H1 (cell line): Measurements from ENCODE around the gene CADM2. TPM values are rescaled to one million over a fixed set of nuclear protein-coding genes. Genes with fewer than 3 reads are reported as not detected.

Experiments used
- CTCF ChIA-PET: fragments of 300-600 bp; sonication (Branson Sonifier 250); formaldehyde crosslinking; loops from one replicate; lab custom pipeline; 2021; ENCODE audit not compliant: partially characterized antibody; lab: Charles Lee
- POLR2A ChIA-PET: fragments of 300-600 bp; sonication (Branson Sonifier 250); formaldehyde crosslinking; loops from one replicate; lab custom pipeline; 2021; ENCODE audit warnings: inconsistent platforms; ENCODE audit not compliant: partially characterized antibody; lab: Charles Lee
- DNase-seq, 2 experiments: peaks; one replicate each; pipeline versions ENCODE4 v3.0.0 to v3.0.0-alpha.2; 2010 to 2022; ENCODE audit warnings: low spot score in 2 of 2, low read depth in 1 of 2, mixed read lengths in 1 of 2
- FAIRE-seq: peaks from 2 replicates; lab custom pipeline; 2011; peaks lifted over from hg19 to GRCh38; lab: Jason Lieb, UNC
- H2AFZ ChIP-seq: 2 replicates; pipeline ENCODE4 v1.8.1; 2012; ENCODE audit warnings: low read length, inconsistent platforms
- H2AK5ac ChIP-seq: 2 replicates; pipeline ENCODE4 v1.6.1; 2013; ENCODE audit warnings: low read depth, low read length
- H2BK120ac ChIP-seq: replicated peaks from 2 replicates; pipeline ENCODE3; 2013; ENCODE audit warnings: low read depth, low read length, inconsistent platforms
- H2BK12ac ChIP-seq: 2 replicates; pipeline ENCODE4 v1.6.1; 2013; ENCODE audit warnings: low read depth, low read length
- H2BK15ac ChIP-seq: 2 replicates; pipeline ENCODE4 v1.6.1; 2013; ENCODE audit warnings: low read length
- H2BK20ac ChIP-seq: 2 replicates; pipeline ENCODE4 v1.6.1; 2013; ENCODE audit warnings: low read length
- H2BK5ac ChIP-seq: 2 replicates; pipeline ENCODE4 v1.6.1; 2013; ENCODE audit warnings: low read depth, low read length
- H3K14ac ChIP-seq: 2 replicates; pipeline ENCODE4 v1.6.1; 2013; ENCODE audit warnings: inconsistent platforms; ENCODE audit not compliant: insufficient read length
- H3K18ac ChIP-seq: 2 replicates; pipeline ENCODE4 v1.6.1; 2013; ENCODE audit warnings: low read length; ENCODE audit errors: extremely low read depth
- H3K23ac ChIP-seq: 2 replicates; pipeline ENCODE4 v1.6.1; 2013; ENCODE audit warnings: inconsistent platforms; ENCODE audit not compliant: insufficient read length
- H3K23me2 ChIP-seq: 2 replicates; pipeline ENCODE4 v1.6.1; 2013; ENCODE audit warnings: low read depth, low read length
- H3K27ac ChIP-seq: 2 replicates; pipeline ENCODE4 v1.6.1; 2011; ENCODE audit warnings: low read depth, low read length, inconsistent platforms
- H3K27me3 ChIP-seq, 4 experiments: replicated peaks in 1 of 4; 1 replicate in 1 of 4; 2 replicates in 3 of 4; pipeline versions ENCODE4 v1.6.1 to v1.8.1; 2011 to 2013; ENCODE audit warnings: low read length in 3 of 4, mild to moderate bottlenecking in 3 of 4, inconsistent platforms in 2 of 4, mixed read lengths in 2 of 4, moderate library complexity in 1 of 4; ENCODE audit not compliant: control insufficient read depth in 3 of 4, insufficient read depth in 3 of 4; ENCODE audit errors: extremely low read depth in 1 of 4
- H3K36me3 ChIP-seq, 4 experiments: 2 replicates each; pipeline versions ENCODE4 v1.6.1 to v1.8.1; 2011 to 2013; ENCODE audit warnings: mild to moderate bottlenecking in 4 of 4, low read length in 3 of 4, moderate library complexity in 2 of 4, control low read depth in 1 of 4, inconsistent platforms in 1 of 4; ENCODE audit not compliant: insufficient read depth in 4 of 4, control insufficient read depth in 2 of 4
- H3K4ac ChIP-seq: replicated peaks from 2 replicates; pipeline ENCODE3; 2013; ENCODE audit warnings: low read length, low read depth, mixed read lengths, inconsistent platforms; ENCODE audit not compliant: insufficient read length
- H3K4me1 ChIP-seq, 4 experiments: replicated peaks in 1 of 4; 1 replicate in 1 of 4; 2 replicates in 3 of 4; pipeline versions ENCODE4 v1.6.1 to v1.8.1; 2011 to 2013; ENCODE audit warnings: low read length in 3 of 4, inconsistent platforms in 2 of 4, mixed read lengths in 1 of 4; ENCODE audit not compliant: insufficient read depth in 4 of 4, control insufficient read depth in 3 of 4
- H3K4me2 ChIP-seq, 2 experiments: 2 replicates each; pipeline versions ENCODE4 v1.6.1 to v1.8.1; 2011 to 2013; ENCODE audit warnings: low read depth in 2 of 2, low read length in 2 of 2, control low read depth in 1 of 2, inconsistent platforms in 1 of 2, mild to moderate bottlenecking in 1 of 2; ENCODE audit not compliant: insufficient read depth in 1 of 2
- H3K4me3 ChIP-seq, 4 experiments: fragments of 200-600, 300-600 bp in 1 of 4; sonication (generic), shearing (Covaris generic), sonication (Bioruptor Twin) in 1 of 4; 2 replicates each; pipeline versions ENCODE4 v1.5.1 to v1.8.1; 2011 to 2016; ENCODE audit warnings: low read length in 4 of 4, low read depth in 3 of 4, control low read depth in 2 of 4, inconsistent platforms in 2 of 4, mild to moderate bottlenecking in 2 of 4, mixed read lengths in 1 of 4, moderate library complexity in 1 of 4; ENCODE audit not compliant: insufficient read depth in 2 of 4; ENCODE audit errors: extremely low read depth in 1 of 4
- H3K56ac ChIP-seq: replicated peaks from 2 replicates; pipeline ENCODE3; 2013; ENCODE audit warnings: low read depth, mild to moderate bottlenecking, mixed read lengths, low read length, inconsistent platforms; ENCODE audit not compliant: insufficient read length
- H3K79me1 ChIP-seq: 2 replicates; pipeline ENCODE4 v1.6.1; 2013; ENCODE audit warnings: low read depth, low read length, control low read depth
- H3K79me2 ChIP-seq, 2 experiments: 2 replicates each; pipeline versions ENCODE4 v1.6.1 to v1.8.1; 2012 to 2013; ENCODE audit warnings: low read length in 2 of 2, mild to moderate bottlenecking in 2 of 2, inconsistent platforms in 1 of 2; ENCODE audit not compliant: insufficient read depth in 2 of 2, control insufficient read depth in 1 of 2
- H3K9ac ChIP-seq, 4 experiments: replicated peaks in 1 of 4; 1 replicate in 1 of 4; 2 replicates in 3 of 4; pipeline versions ENCODE4 v1.6.1 to v1.8.1; 2011 to 2013; ENCODE audit warnings: low read depth in 3 of 4, low read length in 3 of 4, control low read depth in 2 of 4, mild to moderate bottlenecking in 2 of 4, moderate library complexity in 2 of 4, inconsistent platforms in 1 of 4; ENCODE audit errors: extremely low read depth in 1 of 4
- H3K9me3 ChIP-seq, 2 experiments: 2 replicates each; pipeline versions ENCODE4 v1.6.1 to v1.8.1; 2012 to 2013; ENCODE audit warnings: mild to moderate bottlenecking in 2 of 2, moderate library complexity in 2 of 2, control low read depth in 1 of 2, inconsistent platforms in 1 of 2, low read depth in 1 of 2, low read length in 1 of 2, mixed read lengths in 1 of 2; ENCODE audit not compliant: insufficient read depth in 2 of 2
- H4K20me1 ChIP-seq, 2 experiments: replicated peaks in 1 of 2; 2 replicates each; pipeline versions ENCODE3 to v1.8.1; 2011 to 2013; ENCODE audit warnings: inconsistent platforms in 2 of 2, low read length in 2 of 2, mild to moderate bottlenecking in 1 of 2; ENCODE audit not compliant: insufficient read depth in 2 of 2, control insufficient read depth in 1 of 2
- H4K5ac ChIP-seq: 2 replicates; pipeline ENCODE4 v1.6.1; 2013; ENCODE audit warnings: low read length, low read depth, mixed read lengths, inconsistent platforms; ENCODE audit not compliant: insufficient read length
- H4K8ac ChIP-seq: 2 replicates; pipeline ENCODE4 v1.8.0; 2013; ENCODE audit warnings: mild to moderate bottlenecking, moderate library complexity, low read length, inconsistent platforms; ENCODE audit not compliant: insufficient read depth; ENCODE audit errors: extremely low read depth
- H4K91ac ChIP-seq: replicated peaks from 2 replicates; pipeline ENCODE3; 2013; ENCODE audit warnings: low read length, mixed read lengths, inconsistent platforms; ENCODE audit not compliant: insufficient read length
- BRCA1 ChIP-seq: IDR thresholded peaks from 2 replicates; pipeline ENCODE4 v1.6.1; 2012; ENCODE audit warnings: low read depth, low read length, improper control_type of control experiment
- CBX8 ChIP-seq: fragments of 300-800, 300-1000 bp; sonication (generic); IDR thresholded peaks from 2 replicates; pipeline ENCODE4 v1.7.1; 2016; ENCODE audit warnings: low read depth, low read length, borderline replicate concordance
- CEBPB ChIP-seq: IDR thresholded peaks from 2 replicates; pipeline ENCODE4 v1.6.1; 2012; ENCODE audit warnings: low read depth, low read length
- CHD1 ChIP-seq: IDR thresholded peaks from 2 replicates; pipeline ENCODE4 v1.6.1; 2012; ENCODE audit warnings: low read depth, low read length, improper control_type of control experiment
- FOSL1 ChIP-seq: IDR thresholded peaks from 2 replicates; pipeline ENCODE4 v1.6.1; 2011; ENCODE audit warnings: mild to moderate bottlenecking, low read depth, low read length, moderate library complexity; ENCODE audit not compliant: insufficient read depth
- RBBP5 ChIP-seq: IDR thresholded peaks from 2 replicates; pipeline ENCODE4 v1.7.1; 2012; ENCODE audit warnings: low read depth, mild to moderate bottlenecking, inconsistent platforms, low read length, moderate library complexity, borderline replicate concordance
- TEAD4 ChIP-seq: IDR thresholded peaks from 2 replicates; pipeline ENCODE4 v1.6.1; 2012; ENCODE audit warnings: low read depth, low read length, inconsistent platforms, mixed read lengths
- WGBS, 2 experiments: shearing (Covaris generic) in 1 of 2; methylation state at CpG; one replicate each; pipeline versions ENCODE4 v1.1.6 to v1.1.7; 2013 to 2015; ENCODE audit warnings: low lambda C conversion rate in 2 of 2, mixed read lengths in 2 of 2, inconsistent platforms in 1 of 2, low coverage in 1 of 2, missing lambda C conversion rate in 1 of 2; ENCODE audit not compliant: insufficient replicate concordance in 2 of 2, insufficient coverage in 1 of 2, insufficient read length in 1 of 2; ENCODE audit errors: extremely low coverage in 1 of 2, missing lambda C conversion rate in 1 of 2; 5-methylcytosine and 5-hydroxymethylcytosine counted together
- polyA plus RNA-seq, 7 experiments: library from polyadenylated mRNA; depleted of rRNA in 3 of 7; stranded (reverse) in 5 of 7; unstranded in 2 of 7; fragments of >200 nt in 5 of 7; fragments of 200-250 nt in 2 of 7; gene quantifications; 1 replicate in 5 of 7; 2 replicates in 1 of 7; 4 replicates in 1 of 7; pipeline versions ENCODE4 v1.2.1 to v1.2.3, GENCODE V29; 2011 to 2013; ENCODE audit warnings: missing spikeins in 2 of 7, mixed read lengths in 2 of 7
- total RNA-seq: library from RNA; stranded (reverse); fragmentation: NEBNext Ultra II Directional; extraction: Animal tissue kit (Norgen Biotek cat#: 25700); gene quantifications from 2 replicates; pipeline ENCODE4 v1.2.1, GENCODE V29; 2021

CADM2 gene
- total and polyA plus RNA-seq, 2 of the 8 experiments (the other 6 are each of a cell fraction or from before 2014, with no cell fraction given) = 14.9 to 20.9 TPM

- H3K79me1 ChIP-seq = no peaks in the 10 kb centered on the region
- H3K9ac ChIP-seq = no peak overlapping the region
- no peak overlapping the region for H2BK120ac ChIP-seq
- no peak overlapping the region for H2AK5ac ChIP-seq
- H3K4me1 ChIP-seq = no peaks in the 10 kb centered on the region; a peak in 1 of 7 replicates
- no peaks in the 10 kb centered on the region for H3K36me3 ChIP-seq
- H3K4me2 ChIP-seq = no peak overlapping the region
- no peaks in the 10 kb centered on the region for H3K23me2 ChIP-seq
- H3K79me2 ChIP-seq = no peaks in the 10 kb centered on the region
- H3K4me3 ChIP-seq = no peak overlapping the region
- FAIRE-seq = no peak
- H3K18ac ChIP-seq = no peak overlapping the region
- no peak overlapping the region for H2AFZ ChIP-seq
- H3K23ac ChIP-seq = no peak overlapping the region
- H3K56ac ChIP-seq = no peak overlapping the region
- no peaks in the 10 kb centered on the region for H4K20me1 ChIP-seq
- H2BK5ac ChIP-seq = no peak overlapping the region
- no peak overlapping the region for H2BK20ac ChIP-seq
- no peak overlapping the region for H3K14ac ChIP-seq
- CTCF ChIA-PET = no interaction called here
- H4K5ac ChIP-seq = no peak overlapping the region
- H4K8ac ChIP-seq = no peak overlapping the region
- no peaks in the 10 kb centered on the region for H3K9me3 ChIP-seq
- no peak overlapping the region for H2BK15ac ChIP-seq
- no peak for TF ChIP-seq CHD1
- TF ChIP-seq CEBPB = no peak
- TF ChIP-seq CBX8 = no peak
- TF ChIP-seq RBBP5 = no peak
- no peak for TF ChIP-seq FOSL1
- no peak for TF ChIP-seq TEAD4
- no peak for TF ChIP-seq BRCA1
- H3K27me3 ChIP-seq = no peaks in the 10 kb centered on the region
- POLR2A ChIA-PET = no interaction called here
- no peak overlapping the region for H3K4ac ChIP-seq
- 100% methylated on average over 1 of the region's 1 CpG; no CpG with 5 or more reads in 1 of the 2 experiments for WGBS, 2 experiments
- no peak overlapping the region for H3K27ac ChIP-seq
- no peak overlapping the region for H2BK12ac ChIP-seq
- no peak for DNase-seq
- no peak overlapping the region for H4K91ac ChIP-seq
Measured at GRCh38 chr3:85539232-85539631, 580.4 kb downstream of the CADM2 start.
